GM13977 (cell line): ENCODE results near the gene CACNA1D.

Source experiments
- DNase-seq: peaks from one replicate; pipeline ENCODE4 v3.0.0; 2012; ENCODE audit warnings: low spot score
- CTCF ChIP-seq: IDR thresholded peaks from 2 replicates; pipeline ENCODE4 v1.5.1; 2012; ENCODE audit warnings: mild to moderate bottlenecking, control low read depth; ENCODE audit not compliant: insufficient read depth; ENCODE audit errors: extremely low read depth, missing control alignments
- in situ Hi-C: fragments of 300-500 bp; cut with MboI; formaldehyde crosslinking; loops from one replicate; pipeline ENCODE4 v1.12.0; 2022; ENCODE audit warnings: low sequenced_read_pairs, low pct_unique_long_range_greater_than_20kb, mixed read lengths, inconsistent platforms; ENCODE audit not compliant: unreplicated experiment

CACNA1D gene

GRCh38 chr3:53718462-53718861 lies 224.1 kb downstream of the CACNA1D start:
- no peak for TF ChIP-seq CTCF
- DNase-seq, result no peak
- in situ Hi-C loops, result loop anchor here (25.0 kb wide), 1 partner anchor 331 kb away; no protein-coding TSS in a partner anchor

GRCh38 chr3:53719796-53720195 lies 225.4 kb downstream of the CACNA1D start:
- in situ Hi-C loops, result loop anchor here (25.0 kb wide), 1 partner anchor 332 kb away; no protein-coding TSS in a partner anchor
- TF ChIP-seq CTCF, result no peak
- DNase-seq, result no peak

GRCh38 chr3:53721187-53722119 lies 227.0 kb downstream of the CACNA1D start:
- DNase-seq, result no peak

GRCh38 chr3:53724566-53724965 lies 230.2 kb downstream of the CACNA1D start:
- no peak for TF ChIP-seq CTCF
- in situ Hi-C loops, result loop anchor here (25.0 kb wide), 1 partner anchor 337 kb away; no protein-coding TSS in a partner anchor
- DNase-seq, result no peak

More at GRCh38 chr3:53721187-53722119, 227.0 kb downstream of the CACNA1D start:
- no peak for TF ChIP-seq CTCF
- in situ Hi-C loops, result loop anchor here (25.0 kb wide), 1 partner anchor 334 kb away; no protein-coding TSS in a partner anchor

- in situ Hi-C loops, result no loop called here
- DNase-seq, result no peak
- TF ChIP-seq CTCF, result no peak
Measured at GRCh38 chr3:53725387-53725995, 231.1 kb downstream of the CACNA1D start.

- no peak for DNase-seq
- in situ Hi-C loops, result no loop called here
- TF ChIP-seq CTCF, result no peak
Measured at GRCh38 chr3:53726643-53727042, 232.2 kb downstream of the CACNA1D start.
